ENCODE measurements around the gene OLA1. TPM values are rescaled to one million over a fixed set of nuclear protein-coding genes. Genes with fewer than 3 reads are reported as not detected.

OLA1 gene
- total RNA-seq, 1 experiment from 2014 or later: 182 TPM

- intact Hi-C loops (cut with micrococcal nuclease): no loop called here
- no TSS peak for BruUV-seq (replicated peaks)
- no peaks in the 10 kb centered on the region for H4K20me1 ChIP-seq (ENCODE audit: low read length)
- no peaks in the 10 kb centered on the region for H3K9me3 ChIP-seq (ENCODE audit: low read length)
- no peak overlapping the region for H3K9ac ChIP-seq (ENCODE audit: low read length)
- no peaks in the 10 kb centered on the region for H3K79me2 ChIP-seq (ENCODE audit: low read length)
- POLR2A ChIA-PET (ENCODE audit: unreplicated experiment): no interaction called here
- H3K4me2 ChIP-seq (ENCODE audit: low read length): no peak overlapping the region
- no peaks in the 10 kb centered on the region for H3K36me3 ChIP-seq (ENCODE audit: low read depth, low read length)
- CTCF ChIA-PET: no interaction called here
- H3K9me2 ChIP-seq (replicated peaks; ENCODE audit: low read length): no peaks in the 10 kb centered on the region
- H2AFZ ChIP-seq (ENCODE audit: low read length): no peak overlapping the region
- no peaks in the 10 kb centered on the region for H3K4me1 ChIP-seq (ENCODE audit: insufficient read depth, low read length)
- H3K4me3 ChIP-seq (ENCODE audit: low read length): no peak overlapping the region
- DNase-seq (no peak), ATAC-seq (no peak)
- H3K27me3 ChIP-seq (ENCODE audit: low read length): no peaks in the 10 kb centered on the region
- H3K27ac ChIP-seq (ENCODE audit: low read length): no peak overlapping the region
- TF ChIP-seq EZH2phosphoT487 (IDR thresholded peaks at IDR 0.05; ENCODE audit: borderline replicate concordance, low read length) (no peak), CTCF (conservative IDR thresholded peaks at IDR 0.05; ENCODE audit: low read depth, low read length) (no peak), EZH2 (IDR thresholded peaks at IDR 0.05; ENCODE audit: low read length, unreplicated experiment) (no peak)
- no peaks in the 10 kb centered on the region for H3F3A ChIP-seq (ENCODE audit: low read length, unreplicated experiment)
Measured at GRCh38 chr2:174067815-174068214, 180.5 kb downstream of the OLA1 start.

- intact Hi-C loops (cut with micrococcal nuclease): no loop called here
Measured at GRCh38 chr2:174066871-174067270, 181.5 kb downstream of the OLA1 start.

More at GRCh38 chr2:174066871-174067270, 181.5 kb downstream of the OLA1 start:
- Histone ChIP-seq H3K27ac (ENCODE audit: low read length) (no peak overlapping the region), H3K9ac (ENCODE audit: low read length) (no peak overlapping the region), H3K79me2 (ENCODE audit: low read length) (no peaks in the 10 kb centered on the region), H3K36me3 (ENCODE audit: low read depth, low read length) (no peaks in the 10 kb centered on the region), H3F3A (ENCODE audit: low read length, unreplicated experiment) (no peaks in the 10 kb centered on the region), H3K27me3 (ENCODE audit: low read length) (no peaks in the 10 kb centered on the region), H4K20me1 (ENCODE audit: low read length) (no peaks in the 10 kb centered on the region), H3K9me3 (ENCODE audit: low read length) (no peaks in the 10 kb centered on the region), H2AFZ (ENCODE audit: low read length) (no peak overlapping the region), H3K4me2 (ENCODE audit: low read length) (no peak overlapping the region), H3K9me2 (replicated peaks; ENCODE audit: low read length) (no peaks in the 10 kb centered on the region), H3K4me1 (ENCODE audit: insufficient read depth, low read length) (no peaks in the 10 kb centered on the region), H3K4me3 (ENCODE audit: low read length) (no peak overlapping the region)
- ChIA-PET POLR2A (ENCODE audit: unreplicated experiment) (no interaction called here), CTCF (no interaction called here)
- ATAC-seq: no peak
- no TSS peak for BruUV-seq (replicated peaks)
- DNase-seq: no peak
- TF ChIP-seq CTCF (conservative IDR thresholded peaks at IDR 0.05; ENCODE audit: low read depth, low read length) (no peak), EZH2phosphoT487 (IDR thresholded peaks at IDR 0.05; ENCODE audit: borderline replicate concordance, low read length) (no peak), EZH2 (IDR thresholded peaks at IDR 0.05; ENCODE audit: low read length, unreplicated experiment) (no peak)

Data from PC-3 (cell line).